ENCODE measurements around the gene DGKG.

The DGKG gene

DNA sequence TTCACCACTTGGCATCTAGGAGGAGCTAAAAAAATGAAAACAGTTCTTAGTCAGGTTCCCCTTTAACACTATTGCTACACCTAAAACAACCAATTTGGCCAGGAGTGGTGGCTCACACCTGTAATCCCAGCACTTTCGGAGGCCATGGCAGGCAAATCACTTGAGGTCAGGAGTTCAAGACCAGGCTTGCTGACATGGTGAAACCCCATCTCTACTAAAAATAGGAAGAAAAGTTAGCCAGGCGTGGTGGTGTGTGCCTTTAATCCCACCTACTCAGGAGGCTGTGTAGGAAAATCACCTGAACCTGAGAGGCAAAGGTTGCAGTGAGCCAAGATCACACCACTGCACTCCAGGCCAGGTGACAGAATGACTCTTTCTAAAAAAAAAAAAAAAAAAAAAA lies 124.1 kb downstream of the DGKG start:
- no peak overlapping the region for H3K9ac ChIP-seq (ENCODE audit: low read length)
- no peak overlapping the region for H3K4me3 ChIP-seq (ENCODE audit: low read depth, low read length)
- H3K4me1 ChIP-seq (ENCODE audit: control insufficient read depth, insufficient read depth, low read length): peaks cover 13% of the 10 kb centered on the region
- peaks cover 5% of the 10 kb centered on the region; the same call in 1 of the 2 replicates for H3K27me3 ChIP-seq (ENCODE audit: control insufficient read depth, insufficient read depth, low read length)
- no peaks in the 10 kb centered on the region for H3K36me3 ChIP-seq (ENCODE audit: control insufficient read depth, insufficient read depth, low read length)
- H3K27ac ChIP-seq (ENCODE audit: low read depth, low read length): no peak overlapping the region
- no peaks in the 10 kb centered on the region for H3K9me3 ChIP-seq (ENCODE audit: control insufficient read depth, insufficient read depth, low read depth, low read length)

DNA sequence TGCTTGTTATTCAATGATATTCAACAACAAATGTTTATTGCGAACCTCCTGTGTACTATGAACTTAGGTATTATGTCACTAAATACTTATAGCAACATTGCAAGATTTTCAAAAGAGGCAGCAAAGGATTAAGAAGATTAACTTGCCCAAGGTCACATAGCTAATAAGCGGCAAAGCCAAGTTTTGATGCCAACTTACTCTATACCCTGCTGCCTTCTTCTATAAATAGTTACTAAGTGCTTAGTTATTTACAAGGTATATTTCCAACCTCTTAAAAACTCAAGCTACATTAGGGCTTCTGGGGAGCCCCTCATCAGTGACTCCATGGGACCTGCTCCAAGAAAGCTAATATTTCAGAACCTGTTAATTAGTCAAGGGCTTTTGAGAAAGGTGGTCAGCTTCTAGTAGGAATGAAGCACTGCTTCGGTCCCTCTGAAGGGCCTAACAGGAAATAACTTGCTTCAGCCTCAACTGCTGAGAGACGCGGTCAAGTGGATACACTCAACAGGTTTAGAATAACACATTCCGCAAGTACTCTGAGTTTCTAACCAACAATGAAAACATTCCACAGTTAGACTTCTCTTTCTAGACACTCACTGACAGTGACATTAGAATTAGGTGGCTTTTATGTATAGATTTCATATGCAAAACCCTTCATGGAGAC lies 125.5 kb downstream of the DGKG start:
- no peaks in the 10 kb centered on the region for H3K36me3 ChIP-seq (ENCODE audit: control insufficient read depth, insufficient read depth, low read length)
- no peak overlapping the region for H3K4me3 ChIP-seq (ENCODE audit: low read depth, low read length)
- peaks cover 5% of the 10 kb centered on the region; the same call in 1 of the 2 replicates for H3K27me3 ChIP-seq (ENCODE audit: control insufficient read depth, insufficient read depth, low read length)
- no peak overlapping the region for H3K9ac ChIP-seq (ENCODE audit: low read length)
- no peaks in the 10 kb centered on the region for H3K9me3 ChIP-seq (ENCODE audit: control insufficient read depth, insufficient read depth, low read depth, low read length)
- H3K4me1 ChIP-seq (ENCODE audit: control insufficient read depth, insufficient read depth, low read length): peaks cover 4% of the 10 kb centered on the region; the same call in 1 of the 2 replicates
- no peak overlapping the region for H3K27ac ChIP-seq (ENCODE audit: low read depth, low read length)

DNA sequence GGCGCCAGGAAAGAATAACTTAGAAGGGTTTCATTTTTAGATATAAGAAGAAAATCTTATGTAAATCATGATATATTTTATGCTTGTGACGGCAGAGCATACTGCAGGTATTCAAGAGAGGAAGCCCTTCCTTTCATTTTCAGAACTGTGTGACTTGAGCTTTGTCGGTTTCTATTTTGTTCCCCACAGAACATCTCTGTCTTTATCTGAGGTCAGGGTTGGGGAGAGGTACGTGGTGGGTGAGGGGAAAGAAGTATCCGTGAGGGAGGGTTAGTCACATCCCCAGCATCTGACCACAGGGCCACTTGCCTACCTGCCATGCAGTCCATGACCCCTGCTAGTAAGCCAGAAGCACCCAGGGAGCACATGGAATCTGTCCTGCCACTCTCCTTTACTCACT lies 126.5 kb downstream of the DGKG start:
- H3K36me3 ChIP-seq (ENCODE audit: control insufficient read depth, insufficient read depth, low read length): no peaks in the 10 kb centered on the region
- no peaks in the 10 kb centered on the region for H3K9me3 ChIP-seq (ENCODE audit: control insufficient read depth, insufficient read depth, low read depth, low read length)
- no peak overlapping the region for H3K9ac ChIP-seq (ENCODE audit: low read length)
- H3K27me3 ChIP-seq (ENCODE audit: control insufficient read depth, insufficient read depth, low read length): peaks cover 5% of the 10 kb centered on the region; the same call in 1 of the 2 replicates
- no peak overlapping the region for H3K4me3 ChIP-seq (ENCODE audit: low read depth, low read length)
- H3K27ac ChIP-seq (ENCODE audit: low read depth, low read length): no peak overlapping the region
- H3K4me1 ChIP-seq (ENCODE audit: control insufficient read depth, insufficient read depth, low read length): 0 out of 2 replicates have a peak, but pooled peaks cover 4% of the 10 kb centered on the region

DNA sequence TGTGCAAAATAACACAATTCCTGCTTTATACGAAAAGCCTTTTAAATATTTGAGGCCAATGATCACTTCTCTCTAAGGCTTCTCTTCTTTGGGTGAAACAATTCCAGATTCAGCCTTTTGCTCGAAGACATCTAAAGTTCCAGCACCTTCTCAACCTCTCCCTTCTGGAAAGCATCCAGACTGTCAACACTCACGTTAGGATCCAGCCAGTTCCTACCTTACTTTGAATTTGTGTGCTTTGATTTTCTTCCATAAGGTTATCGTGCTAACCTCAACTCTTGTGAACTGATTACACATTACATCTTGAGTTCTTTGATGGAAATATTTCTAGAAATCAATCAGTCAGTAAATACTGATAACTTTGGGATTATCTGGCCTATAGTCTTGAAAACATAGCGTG lies 127.9 kb downstream of the DGKG start:
- Histone ChIP-seq H3K4me1 (ENCODE audit: control insufficient read depth, insufficient read depth, low read length) (0 out of 2 replicates have a peak, but pooled peaks cover 3% of the 10 kb centered on the region), H3K9ac (ENCODE audit: low read length) (no peak overlapping the region), H3K27me3 (ENCODE audit: control insufficient read depth, insufficient read depth, low read length) (peaks cover 5% of the 10 kb centered on the region; the same call in 1 of the 2 replicates), H3K27ac (ENCODE audit: low read depth, low read length) (no peak overlapping the region), H3K9me3 (ENCODE audit: control insufficient read depth, insufficient read depth, low read depth, low read length) (no peaks in the 10 kb centered on the region), H3K36me3 (ENCODE audit: control insufficient read depth, insufficient read depth, low read length) (no peaks in the 10 kb centered on the region), H3K4me3 (ENCODE audit: low read depth, low read length) (no peak overlapping the region)

DNA sequence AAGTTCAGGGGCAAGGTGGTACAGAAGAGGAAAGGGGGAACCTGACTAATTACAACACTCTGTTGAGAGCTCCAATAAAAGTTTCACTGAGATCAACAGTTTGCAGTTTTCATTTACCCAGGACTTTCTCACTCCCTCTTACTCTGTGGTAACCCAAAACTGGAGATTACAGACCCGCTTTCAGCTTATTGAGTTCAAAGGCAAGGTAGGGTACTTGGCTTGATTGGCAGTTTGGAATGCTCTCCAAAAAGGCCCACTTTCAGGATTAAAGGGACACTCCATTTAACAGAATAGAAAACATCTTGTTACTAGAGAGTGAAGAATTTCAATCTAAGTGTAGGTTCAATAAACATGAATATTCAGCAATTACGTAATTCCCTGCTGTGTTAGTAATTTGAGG lies 135.6 kb downstream of the DGKG start:
- no peak overlapping the region for H3K9ac ChIP-seq (ENCODE audit: low read length)
- H3K27me3 ChIP-seq (ENCODE audit: control insufficient read depth, insufficient read depth, low read length): peaks cover 3% of the 10 kb centered on the region; the same call in 1 of the 2 replicates
- no peaks in the 10 kb centered on the region for H3K9me3 ChIP-seq (ENCODE audit: control insufficient read depth, insufficient read depth, low read depth, low read length)
- H3K4me3 ChIP-seq (ENCODE audit: low read depth, low read length): no peak overlapping the region
- no peaks in the 10 kb centered on the region for H3K36me3 ChIP-seq (ENCODE audit: control insufficient read depth, insufficient read depth, low read length)
- no peak overlapping the region for H3K27ac ChIP-seq (ENCODE audit: low read depth, low read length)
- H3K4me1 ChIP-seq (ENCODE audit: control insufficient read depth, insufficient read depth, low read length): peaks cover 6% of the 10 kb centered on the region; the same call in 1 of the 2 replicates

DNA sequence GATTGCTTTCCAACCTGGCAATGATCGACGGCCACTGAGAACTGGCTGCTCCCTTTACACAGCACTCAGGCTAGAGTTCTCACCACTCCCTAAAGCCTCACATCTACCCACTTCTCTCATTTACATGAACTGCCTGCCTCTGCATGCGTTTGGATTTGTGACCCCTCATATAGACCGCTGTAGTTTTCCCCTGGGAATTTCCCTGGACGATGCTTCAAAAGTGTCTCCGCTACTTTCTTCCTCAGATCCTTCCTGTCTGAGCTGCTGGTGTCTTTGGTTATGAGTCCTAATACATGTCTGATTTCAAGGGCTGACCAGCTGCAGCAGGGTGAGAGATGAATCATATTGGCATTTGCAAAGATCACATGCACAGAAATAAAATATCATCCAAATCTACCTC lies 136.4 kb downstream of the DGKG start:
- H3K27ac ChIP-seq (ENCODE audit: low read depth, low read length): no peak overlapping the region
- H3K36me3 ChIP-seq (ENCODE audit: control insufficient read depth, insufficient read depth, low read length): no peaks in the 10 kb centered on the region
- no peak overlapping the region for H3K9ac ChIP-seq (ENCODE audit: low read length)
- no peak overlapping the region for H3K4me3 ChIP-seq (ENCODE audit: low read depth, low read length)
- no peaks in the 10 kb centered on the region for H3K9me3 ChIP-seq (ENCODE audit: control insufficient read depth, insufficient read depth, low read depth, low read length)
- peaks cover 11% of the 10 kb centered on the region for H3K4me1 ChIP-seq (ENCODE audit: control insufficient read depth, insufficient read depth, low read length)
- H3K27me3 ChIP-seq (ENCODE audit: control insufficient read depth, insufficient read depth, low read length): peaks cover 3% of the 10 kb centered on the region; the same call in 1 of the 2 replicates

DNA sequence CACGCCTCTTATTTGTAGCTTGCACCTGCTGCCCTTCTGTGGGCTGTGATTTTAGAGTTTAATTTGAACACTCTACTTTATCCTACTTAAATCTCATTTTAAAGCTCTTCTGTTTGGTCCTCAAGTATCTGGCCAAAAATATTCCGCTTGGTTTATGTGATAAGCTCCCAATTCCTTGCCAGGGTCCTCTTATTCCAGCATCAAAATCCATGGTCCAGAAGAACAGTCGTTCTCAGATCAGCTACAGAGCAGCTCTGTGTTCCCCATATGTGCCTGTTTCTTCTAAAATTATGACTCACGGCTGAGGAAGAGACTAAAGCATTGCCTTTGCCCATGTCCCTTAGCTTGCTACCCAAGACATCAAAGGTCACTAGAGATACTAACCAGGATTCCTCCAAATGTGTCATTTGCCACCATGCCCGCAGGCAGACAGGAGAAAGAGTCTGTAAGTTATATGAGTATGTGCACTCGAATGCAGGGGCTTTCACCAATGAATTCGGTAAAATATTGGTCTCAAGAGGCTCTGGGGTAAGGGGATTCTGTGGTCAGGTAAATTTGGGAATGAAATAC lies 137.9 kb downstream of the DGKG start:
- no peaks in the 10 kb centered on the region for H3K36me3 ChIP-seq (ENCODE audit: control insufficient read depth, insufficient read depth, low read length)
- no peaks in the 10 kb centered on the region for H3K9me3 ChIP-seq (ENCODE audit: control insufficient read depth, insufficient read depth, low read depth, low read length)
- H3K9ac ChIP-seq (ENCODE audit: low read length): no peak overlapping the region
- no peak overlapping the region for H3K27ac ChIP-seq (ENCODE audit: low read depth, low read length)
- no peak overlapping the region for H3K4me3 ChIP-seq (ENCODE audit: low read depth, low read length)
- peaks cover 11% of the 10 kb centered on the region for H3K4me1 ChIP-seq (ENCODE audit: control insufficient read depth, insufficient read depth, low read length)
- peaks cover 3% of the 10 kb centered on the region; the same call in 1 of the 2 replicates for H3K27me3 ChIP-seq (ENCODE audit: control insufficient read depth, insufficient read depth, low read length)

DNA sequence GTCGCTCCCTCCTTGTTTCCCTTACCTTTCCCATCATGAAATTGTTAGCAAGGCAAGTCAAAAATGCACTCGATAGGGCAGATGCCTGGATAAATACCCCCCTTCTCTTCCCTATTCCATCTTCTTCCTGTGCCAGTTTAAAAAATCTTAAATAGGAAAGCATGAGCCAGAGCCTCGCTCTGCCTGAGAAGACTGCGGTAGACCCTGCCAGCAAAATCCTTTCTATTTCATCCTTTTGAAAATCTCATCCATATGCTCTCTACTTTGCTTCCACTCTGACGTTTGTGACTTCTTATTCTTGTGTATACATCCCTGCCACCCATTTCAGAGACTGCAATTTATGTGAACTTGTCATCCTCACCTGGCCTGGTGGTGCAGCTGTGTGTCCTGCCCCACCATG lies 138.6 kb downstream of the DGKG start:
- no peaks in the 10 kb centered on the region for H3K9me3 ChIP-seq (ENCODE audit: control insufficient read depth, insufficient read depth, low read depth, low read length)
- H3K36me3 ChIP-seq (ENCODE audit: control insufficient read depth, insufficient read depth, low read length): no peaks in the 10 kb centered on the region
- H3K27ac ChIP-seq (ENCODE audit: low read depth, low read length): no peak overlapping the region
- H3K4me3 ChIP-seq (ENCODE audit: low read depth, low read length): no peak overlapping the region
- H3K27me3 ChIP-seq (ENCODE audit: control insufficient read depth, insufficient read depth, low read length): peaks cover 3% of the 10 kb centered on the region; the same call in 1 of the 2 replicates
- no peak overlapping the region for H3K9ac ChIP-seq (ENCODE audit: low read length)
- peaks cover 6% of the 10 kb centered on the region for H3K4me1 ChIP-seq (ENCODE audit: control insufficient read depth, insufficient read depth, low read length)

DNA sequence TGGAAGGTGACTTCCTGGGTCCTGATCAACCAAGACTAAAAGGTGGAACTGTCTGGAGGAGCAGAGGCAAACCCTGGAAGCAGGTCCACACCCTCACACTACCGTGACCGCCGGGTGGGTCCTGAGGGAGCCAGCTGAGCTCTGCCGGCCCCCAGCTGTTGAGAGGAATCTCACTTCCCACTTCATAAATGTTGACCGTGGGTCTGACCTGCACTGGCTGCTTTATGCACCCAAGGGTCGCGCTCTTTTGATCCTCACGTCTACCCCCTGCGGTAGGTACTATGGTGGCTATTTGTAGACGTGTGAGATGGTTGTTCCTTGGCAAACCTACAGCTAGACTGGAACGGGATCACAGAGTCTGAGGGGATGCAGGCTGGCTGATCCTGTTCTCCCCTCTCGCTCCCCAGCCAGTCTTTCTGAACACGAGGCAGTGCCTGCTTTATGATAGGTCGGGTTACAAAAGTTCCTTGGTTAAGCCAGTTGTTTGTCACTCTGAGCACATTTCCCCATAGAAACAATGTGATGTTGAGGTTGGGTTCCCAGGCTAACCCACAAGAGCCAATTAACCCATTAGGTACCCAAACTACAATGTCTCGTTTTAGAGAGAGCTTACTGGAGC lies 140.2 kb downstream of the DGKG start:
- peaks cover 4% of the 10 kb centered on the region; the same call in 1 of the 2 replicates for H3K4me1 ChIP-seq (ENCODE audit: control insufficient read depth, insufficient read depth, low read length)
- no peaks in the 10 kb centered on the region for H3K9me3 ChIP-seq (ENCODE audit: control insufficient read depth, insufficient read depth, low read depth, low read length)
- no peak overlapping the region for H3K27ac ChIP-seq (ENCODE audit: low read depth, low read length)
- no peaks in the 10 kb centered on the region for H3K36me3 ChIP-seq (ENCODE audit: control insufficient read depth, insufficient read depth, low read length)
- H3K9ac ChIP-seq (ENCODE audit: low read length): no peak overlapping the region
- H3K4me3 ChIP-seq (ENCODE audit: low read depth, low read length): no peak overlapping the region
- no peaks in the 10 kb centered on the region for H3K27me3 ChIP-seq (ENCODE audit: control insufficient read depth, insufficient read depth, low read length)

DNA sequence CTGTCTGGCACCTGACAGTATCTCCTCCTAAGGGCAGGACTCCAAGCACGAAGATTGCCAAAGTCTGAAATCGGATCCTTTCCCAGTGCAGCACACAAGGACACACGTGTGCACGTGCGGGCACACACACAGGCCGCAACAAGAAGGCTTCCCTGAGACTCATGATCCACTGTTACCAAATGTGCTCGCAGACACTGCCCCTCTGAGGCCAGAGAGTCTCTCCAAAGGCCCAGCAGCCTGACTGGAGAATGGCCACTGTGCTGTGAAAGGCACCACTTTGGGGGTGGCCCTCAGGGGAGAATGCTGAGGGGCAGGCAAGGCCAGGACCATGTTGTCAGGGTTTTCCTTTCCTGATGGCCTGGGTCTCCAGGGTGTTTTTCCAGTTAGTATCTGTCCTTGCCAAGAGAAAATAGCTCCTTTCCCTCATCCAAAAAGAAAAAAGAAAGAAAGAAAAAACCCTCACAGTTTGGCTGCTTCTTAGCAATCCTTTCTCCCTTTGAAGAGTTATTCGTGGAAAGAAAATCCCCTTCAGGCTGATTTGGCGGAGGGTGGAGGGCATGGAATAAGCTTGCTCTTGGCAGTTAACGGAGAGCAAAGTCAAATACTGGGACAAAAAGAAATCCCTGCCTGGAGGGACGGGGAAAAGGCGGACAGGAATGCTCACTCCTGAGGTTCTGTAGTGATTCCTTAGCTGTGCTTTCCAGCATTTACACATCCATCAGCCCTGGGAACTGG lies 141.0 kb downstream of the DGKG start:
- no peak overlapping the region for H3K4me3 ChIP-seq (ENCODE audit: low read depth, low read length)
- peaks cover 4% of the 10 kb centered on the region; the same call in 1 of the 2 replicates for H3K4me1 ChIP-seq (ENCODE audit: control insufficient read depth, insufficient read depth, low read length)
- H3K9me3 ChIP-seq (ENCODE audit: control insufficient read depth, insufficient read depth, low read depth, low read length): no peaks in the 10 kb centered on the region
- H3K36me3 ChIP-seq (ENCODE audit: control insufficient read depth, insufficient read depth, low read length): no peaks in the 10 kb centered on the region
- H3K9ac ChIP-seq (ENCODE audit: low read length): no peak overlapping the region
- H3K27me3 ChIP-seq (ENCODE audit: control insufficient read depth, insufficient read depth, low read length): no peaks in the 10 kb centered on the region
- H3K27ac ChIP-seq (ENCODE audit: low read depth, low read length): no peak overlapping the region

Measured in HUES6 (cell line).